Sigmoid colon (tissue), 4 donors: Measurements from ENCODE around the gene PPFIA4.

Experiments used
- CTCF ChIP-seq, 4 experiments: fragments of 450-650 bp in 3 of 4; fragments of 200-600 bp in 1 of 4; IDR thresholded peaks; one replicate each; pipeline ENCODE4 v1.5.1; 2016 to 2019; ENCODE audit warnings: antibody characterized with exemption in 4 of 4, mild to moderate bottlenecking in 3 of 4, moderate library complexity in 2 of 4
- EP300 ChIP-seq, 4 donors: sonication (generic); formaldehyde crosslinking; IDR thresholded peaks; one replicate each; pipeline ENCODE4 v1.6.1; 2017; ENCODE audit warnings: antibody characterized with exemption in 4 of 4
- POLR2AphosphoS5 ChIP-seq, 4 donors: sonication (generic); formaldehyde crosslinking; IDR thresholded peaks; one replicate each; pipeline ENCODE4 v1.6.1; 2017; ENCODE audit warnings: antibody characterized with exemption in 4 of 4

GRCh38 chr1:203031467-203031866 lies 5.2 kb downstream of the PPFIA4 start:
- TF ChIP-seq CTCF (IDR thresholded peaks at IDR 0.05) (no peak), EP300 (IDR thresholded peaks at IDR 0.05) (no peak), POLR2AphosphoS5 (IDR thresholded peaks at IDR 0.05) (no peak)
